ENCODE data around the gene PTPRK. TPM values are rescaled to one million over a fixed set of nuclear protein-coding genes. Genes with fewer than 3 reads are reported as not detected.
A peak's percentile ranks its signal among the peaks of the same experiment; 100 is the strongest.

The PTPRK gene
- total and polyA plus RNA-seq, 4 donors: 12.1 to 61.2 (median 29.1) TPM

DNA sequence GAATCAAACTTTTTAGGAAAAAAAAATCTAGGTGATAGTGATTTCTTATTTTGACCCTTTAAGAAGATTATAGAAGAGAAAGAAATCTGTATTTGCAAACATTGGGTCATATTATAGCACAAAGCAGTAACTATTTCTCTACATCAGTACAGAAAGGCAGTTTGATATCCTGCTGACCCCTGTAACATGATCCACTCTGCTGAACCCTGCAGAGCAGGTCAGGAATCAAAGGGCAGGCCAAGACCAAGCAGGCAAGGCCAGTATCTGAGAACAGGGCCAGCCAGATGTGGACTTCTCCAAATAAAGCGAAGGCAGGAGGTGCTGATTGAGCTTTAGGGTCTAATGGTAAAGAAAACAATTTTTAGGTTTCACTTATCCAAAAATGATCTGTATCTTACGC is 239.4 kb downstream of the PTPRK start:
- Histone ChIP-seq H3K27ac (ENCODE audit: low read depth in 1 of 2, low read length in 2 of 2) (no peak overlapping the region), H3K4me3 (ENCODE audit: low read depth in 1 of 3, low read length in 3 of 3) (no peak overlapping the region), H3K9ac (ENCODE audit: low read depth in 1 of 2, low read length in 2 of 2) (no peak overlapping the region), H3K27me3 (ENCODE audit: control insufficient read depth in 4 of 4, insufficient read depth in 4 of 4, low read length in 3 of 4) (no peaks in the 10 kb centered on the region), H3K9me3 (ENCODE audit: control insufficient read depth in 4 of 4, low read length in 3 of 4) (no peaks in the 10 kb centered on the region), H3K36me3 (ENCODE audit: control insufficient read depth in 4 of 4, insufficient read depth in 3 of 4, low read depth in 1 of 4, low read length in 3 of 4) (no peaks in the 10 kb centered on the region), H3K4me1 (ENCODE audit: control insufficient read depth in 4 of 4, insufficient read depth in 4 of 4, low read length in 3 of 4) (peaks cover 3 to 18% (median 10%) of the 10 kb centered on the region in 4 donors)
- peak; percentile 92 to 96 for TF ChIP-seq RXRA (IDR thresholded peaks at IDR 0.05)
- TF ChIP-seq EGR1 (IDR thresholded peaks at IDR 0.05; ENCODE audit: low read depth in 2 of 2): no peak
- TF ChIP-seq YY1 (IDR thresholded peaks at IDR 0.05): peak; percentile 20
- TF ChIP-seq GABPA (IDR thresholded peaks at IDR 0.05 in 1 of 2, conservative IDR thresholded peaks at IDR 0.05 in 1 of 2): no peak
- TF ChIP-seq SP1 (IDR thresholded peaks at IDR 0.05): peak; percentile 64
- TF ChIP-seq, protein P1, sequence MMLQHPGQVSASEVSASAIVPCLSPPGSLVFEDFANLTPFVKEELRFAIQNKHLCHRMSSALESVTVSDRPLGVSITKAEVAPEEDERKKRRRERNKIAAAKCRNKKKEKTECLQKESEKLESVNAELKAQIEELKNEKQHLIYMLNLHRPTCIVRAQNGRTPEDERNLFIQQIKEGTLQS (IDR thresholded peaks at IDR 0.05): peak; percentile 17
- peak; percentile 55 to 65 for TF ChIP-seq RAD21 (IDR thresholded peaks at IDR 0.05)
- TF ChIP-seq JUND (IDR thresholded peaks at IDR 0.05): peak; percentile 68 to 78
- peak; percentile 94 for TF ChIP-seq NR2F2 (IDR thresholded peaks at IDR 0.05)
- peak; percentile 50 for TF ChIP-seq FOXA2 (IDR thresholded peaks at IDR 0.05)
- TF ChIP-seq HNF4G (IDR thresholded peaks at IDR 0.05): peak; percentile 83
- peak; percentile 97 for TF ChIP-seq HNF4A (conservative IDR thresholded peaks at IDR 0.05)
- TF ChIP-seq, protein P2, sequence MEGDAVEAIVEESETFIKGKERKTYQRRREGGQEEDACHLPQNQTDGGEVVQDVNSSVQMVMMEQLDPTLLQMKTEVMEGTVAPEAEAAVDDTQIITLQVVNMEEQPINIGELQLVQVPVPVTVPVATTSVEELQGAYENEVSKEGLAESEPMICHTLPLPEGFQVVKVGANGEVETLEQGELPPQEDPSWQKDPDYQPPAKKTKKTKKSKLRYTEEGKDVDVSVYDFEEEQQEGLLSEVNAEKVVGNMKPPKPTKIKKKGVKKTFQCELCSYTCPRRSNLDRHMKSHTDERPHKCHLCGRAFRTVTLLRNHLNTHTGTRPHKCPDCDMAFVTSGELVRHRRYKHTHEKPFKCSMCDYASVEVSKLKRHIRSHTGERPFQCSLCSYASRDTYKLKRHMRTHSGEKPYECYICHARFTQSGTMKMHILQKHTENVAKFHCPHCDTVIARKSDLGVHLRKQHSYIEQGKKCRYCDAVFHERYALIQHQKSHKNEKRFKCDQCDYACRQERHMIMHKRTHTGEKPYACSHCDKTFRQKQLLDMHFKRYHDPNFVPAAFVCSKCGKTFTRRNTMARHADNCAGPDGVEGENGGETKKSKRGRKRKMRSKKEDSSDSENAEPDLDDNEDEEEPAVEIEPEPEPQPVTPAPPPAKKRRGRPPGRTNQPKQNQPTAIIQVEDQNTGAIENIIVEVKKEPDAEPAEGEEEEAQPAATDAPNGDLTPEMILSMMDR (IDR thresholded peaks at IDR 0.05; ENCODE audit: low read depth, low read length, missing input control): no peak
- TF ChIP-seq TAF1 (conservative IDR thresholded peaks at IDR 0.05): no peak
- TF ChIP-seq, protein P3, sequence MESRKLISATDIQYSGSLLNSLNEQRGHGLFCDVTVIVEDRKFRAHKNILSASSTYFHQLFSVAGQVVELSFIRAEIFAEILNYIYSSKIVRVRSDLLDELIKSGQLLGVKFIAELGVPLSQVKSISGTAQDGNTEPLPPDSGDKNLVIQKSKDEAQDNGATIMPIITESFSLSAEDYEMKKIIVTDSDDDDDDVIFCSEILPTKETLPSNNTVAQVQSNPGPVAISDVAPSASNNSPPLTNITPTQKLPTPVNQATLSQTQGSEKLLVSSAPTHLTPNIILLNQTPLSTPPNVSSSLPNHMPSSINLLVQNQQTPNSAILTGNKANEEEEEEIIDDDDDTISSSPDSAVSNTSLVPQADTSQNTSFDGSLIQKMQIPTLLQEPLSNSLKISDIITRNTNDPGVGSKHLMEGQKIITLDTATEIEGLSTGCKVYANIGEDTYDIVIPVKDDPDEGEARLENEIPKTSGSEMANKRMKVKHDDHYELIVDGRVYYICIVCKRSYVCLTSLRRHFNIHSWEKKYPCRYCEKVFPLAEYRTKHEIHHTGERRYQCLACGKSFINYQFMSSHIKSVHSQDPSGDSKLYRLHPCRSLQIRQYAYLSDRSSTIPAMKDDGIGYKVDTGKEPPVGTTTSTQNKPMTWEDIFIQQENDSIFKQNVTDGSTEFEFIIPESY (IDR thresholded peaks at IDR 0.05): peak; percentile 28
- TF ChIP-seq, protein P4, sequence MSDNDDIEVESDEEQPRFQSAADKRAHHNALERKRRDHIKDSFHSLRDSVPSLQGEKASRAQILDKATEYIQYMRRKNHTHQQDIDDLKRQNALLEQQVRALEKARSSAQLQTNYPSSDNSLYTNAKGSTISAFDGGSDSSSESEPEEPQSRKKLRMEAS (IDR thresholded peaks at IDR 0.05): no peak
- TF ChIP-seq FOXA1 (IDR thresholded peaks at IDR 0.05): peak; percentile 56
- TF ChIP-seq, protein P5, sequence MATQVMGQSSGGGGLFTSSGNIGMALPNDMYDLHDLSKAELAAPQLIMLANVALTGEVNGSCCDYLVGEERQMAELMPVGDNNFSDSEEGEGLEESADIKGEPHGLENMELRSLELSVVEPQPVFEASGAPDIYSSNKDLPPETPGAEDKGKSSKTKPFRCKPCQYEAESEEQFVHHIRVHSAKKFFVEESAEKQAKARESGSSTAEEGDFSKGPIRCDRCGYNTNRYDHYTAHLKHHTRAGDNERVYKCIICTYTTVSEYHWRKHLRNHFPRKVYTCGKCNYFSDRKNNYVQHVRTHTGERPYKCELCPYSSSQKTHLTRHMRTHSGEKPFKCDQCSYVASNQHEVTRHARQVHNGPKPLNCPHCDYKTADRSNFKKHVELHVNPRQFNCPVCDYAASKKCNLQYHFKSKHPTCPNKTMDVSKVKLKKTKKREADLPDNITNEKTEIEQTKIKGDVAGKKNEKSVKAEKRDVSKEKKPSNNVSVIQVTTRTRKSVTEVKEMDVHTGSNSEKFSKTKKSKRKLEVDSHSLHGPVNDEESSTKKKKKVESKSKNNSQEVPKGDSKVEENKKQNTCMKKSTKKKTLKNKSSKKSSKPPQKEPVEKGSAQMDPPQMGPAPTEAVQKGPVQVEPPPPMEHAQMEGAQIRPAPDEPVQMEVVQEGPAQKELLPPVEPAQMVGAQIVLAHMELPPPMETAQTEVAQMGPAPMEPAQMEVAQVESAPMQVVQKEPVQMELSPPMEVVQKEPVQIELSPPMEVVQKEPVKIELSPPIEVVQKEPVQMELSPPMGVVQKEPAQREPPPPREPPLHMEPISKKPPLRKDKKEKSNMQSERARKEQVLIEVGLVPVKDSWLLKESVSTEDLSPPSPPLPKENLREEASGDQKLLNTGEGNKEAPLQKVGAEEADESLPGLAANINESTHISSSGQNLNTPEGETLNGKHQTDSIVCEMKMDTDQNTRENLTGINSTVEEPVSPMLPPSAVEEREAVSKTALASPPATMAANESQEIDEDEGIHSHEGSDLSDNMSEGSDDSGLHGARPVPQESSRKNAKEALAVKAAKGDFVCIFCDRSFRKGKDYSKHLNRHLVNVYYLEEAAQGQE (IDR thresholded peaks at IDR 0.05): peak; percentile 28
- no peak for DNase-seq (ENCODE audit: low spot score)
- 54% methylated on average over 2 of the region's 2 CpGs for WGBS

Measured in liver (tissue), 9 donors.